Measurements from ENCODE around the gene ATRNL1.

The ATRNL1 gene

GRCh38 chr10:115947104-115947503 is 853.9 kb downstream of the ATRNL1 start:
- Histone ChIP-seq H3K9ac (ENCODE audit: low read length) (peak overlapping the region; percentile 51), H3K4me1 (ENCODE audit: control insufficient read depth, insufficient read depth, low read length) (peaks cover 10% of the 10 kb centered on the region), H3K9me3 (ENCODE audit: control insufficient read depth, insufficient read depth, low read depth, low read length) (no peaks in the 10 kb centered on the region), H3K4me3 (ENCODE audit: low read depth, low read length) (no peak overlapping the region), H3K36me3 (ENCODE audit: control insufficient read depth, insufficient read depth, low read length) (no peaks in the 10 kb centered on the region), H3K27me3 (ENCODE audit: control insufficient read depth, insufficient read depth, low read length) (no peaks in the 10 kb centered on the region), H3K27ac (ENCODE audit: low read depth, low read length) (peak overlapping the region; percentile 64)

DNA sequence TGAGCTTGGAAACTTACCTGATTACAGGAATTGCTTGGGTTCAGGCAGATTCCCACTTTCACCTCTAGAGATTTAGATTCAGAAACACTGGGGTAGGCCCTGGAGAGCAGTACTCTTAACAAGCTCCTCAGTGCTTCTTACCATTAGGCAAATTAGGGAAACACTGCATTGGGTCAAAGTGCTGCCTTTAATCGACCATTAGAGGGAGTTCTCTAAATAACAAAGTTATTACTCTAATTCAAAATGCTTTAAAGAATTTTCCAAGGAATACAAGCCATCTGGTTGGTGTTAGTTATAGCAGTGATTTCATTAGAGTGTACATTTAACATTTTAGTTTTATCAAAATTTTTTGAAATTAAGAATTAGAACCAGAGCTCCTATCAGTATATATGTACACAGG is 855.3 kb downstream of the ATRNL1 start:
- Histone ChIP-seq H3K4me1 (ENCODE audit: control insufficient read depth, insufficient read depth, low read length) (peaks cover 16% of the 10 kb centered on the region), H3K9ac (ENCODE audit: low read length) (no peak overlapping the region), H3K9me3 (ENCODE audit: control insufficient read depth, insufficient read depth, low read depth, low read length) (no peaks in the 10 kb centered on the region), H3K36me3 (ENCODE audit: control insufficient read depth, insufficient read depth, low read length) (no peaks in the 10 kb centered on the region), H3K27me3 (ENCODE audit: control insufficient read depth, insufficient read depth, low read length) (no peaks in the 10 kb centered on the region), H3K27ac (ENCODE audit: low read depth, low read length) (no peak overlapping the region), H3K4me3 (ENCODE audit: low read depth, low read length) (no peak overlapping the region)

DNA sequence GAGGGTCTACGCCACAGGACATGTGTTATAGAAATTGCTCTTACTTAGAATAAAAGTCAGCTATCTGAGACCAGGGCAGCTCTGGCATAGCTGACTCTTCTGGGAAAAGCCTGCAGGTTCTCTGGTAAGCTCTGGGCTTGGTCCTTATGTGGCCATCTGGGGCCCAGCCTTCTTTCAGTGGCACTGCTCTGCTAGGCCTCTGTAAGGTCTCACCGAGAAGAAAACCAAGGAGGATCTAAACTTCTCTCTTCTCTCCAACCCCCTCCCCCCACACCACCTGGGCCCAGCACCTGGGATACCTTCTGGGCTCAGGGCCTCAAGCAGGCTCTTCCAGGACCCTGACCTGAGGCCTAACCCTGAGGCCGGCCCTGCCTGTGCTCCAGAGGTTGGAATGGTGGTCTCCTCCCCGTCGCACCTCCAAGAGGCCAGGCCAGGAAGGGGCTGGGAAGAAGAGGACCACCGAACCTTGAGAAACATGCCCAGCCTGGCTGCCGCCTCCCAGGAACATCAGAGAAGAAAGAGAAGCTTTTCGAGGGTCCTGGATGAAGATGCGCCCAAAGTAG is 856.2 kb downstream of the ATRNL1 start:
- Histone ChIP-seq H3K9me3 (ENCODE audit: control insufficient read depth, insufficient read depth, low read depth, low read length) (no peaks in the 10 kb centered on the region), H3K27me3 (ENCODE audit: control insufficient read depth, insufficient read depth, low read length) (no peaks in the 10 kb centered on the region), H3K36me3 (ENCODE audit: control insufficient read depth, insufficient read depth, low read length) (no peaks in the 10 kb centered on the region), H3K27ac (ENCODE audit: low read depth, low read length) (no peak overlapping the region), H3K4me3 (ENCODE audit: low read depth, low read length) (no peak overlapping the region), H3K9ac (ENCODE audit: low read length) (no peak overlapping the region), H3K4me1 (ENCODE audit: control insufficient read depth, insufficient read depth, low read length) (peaks cover 18% of the 10 kb centered on the region)

DNA sequence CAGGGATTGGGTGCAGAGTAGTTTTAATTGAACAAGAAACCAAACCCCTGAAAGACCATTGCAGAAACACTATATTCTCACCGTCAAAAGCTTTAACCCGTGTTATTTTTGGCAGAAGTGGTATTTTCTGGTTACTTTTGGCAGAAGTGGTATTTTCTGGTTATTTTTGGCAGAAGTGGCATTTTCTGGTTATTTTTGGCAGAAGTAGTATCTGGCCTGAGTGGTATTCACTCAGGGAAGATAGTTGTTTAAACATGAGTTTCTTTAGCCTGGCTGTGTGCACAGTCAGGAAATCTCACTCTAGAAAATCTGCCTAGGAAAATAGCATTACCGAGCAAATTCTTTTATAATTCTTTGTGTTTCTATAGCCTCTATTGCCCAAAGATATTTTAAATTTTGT is 857.2 kb downstream of the ATRNL1 start:
- Histone ChIP-seq H3K36me3 (ENCODE audit: control insufficient read depth, insufficient read depth, low read length) (no peaks in the 10 kb centered on the region), H3K9me3 (ENCODE audit: control insufficient read depth, insufficient read depth, low read depth, low read length) (no peaks in the 10 kb centered on the region), H3K4me1 (ENCODE audit: control insufficient read depth, insufficient read depth, low read length) (peaks cover 18% of the 10 kb centered on the region), H3K9ac (ENCODE audit: low read length) (no peak overlapping the region), H3K27me3 (ENCODE audit: control insufficient read depth, insufficient read depth, low read length) (no peaks in the 10 kb centered on the region), H3K4me3 (ENCODE audit: low read depth, low read length) (no peak overlapping the region), H3K27ac (ENCODE audit: low read depth, low read length) (no peak overlapping the region)

DNA sequence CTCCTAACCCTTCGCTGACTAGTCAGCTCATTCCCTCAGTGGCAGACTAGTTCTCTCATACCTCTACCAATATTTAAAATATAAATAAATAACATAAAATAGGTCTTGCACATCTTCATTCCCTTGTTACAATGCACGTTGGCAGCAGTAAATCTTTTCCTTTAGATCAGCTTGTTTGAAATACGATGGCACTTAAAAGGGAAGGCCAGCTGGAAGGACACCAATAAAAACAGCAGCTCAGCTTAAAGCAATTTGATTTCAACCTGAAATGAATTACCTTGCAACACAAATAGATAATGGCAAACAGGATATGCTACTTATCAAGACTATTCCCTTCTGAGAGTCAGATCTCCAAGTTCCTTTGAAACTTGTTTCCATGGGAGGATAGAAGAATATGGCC is 858.1 kb downstream of the ATRNL1 start:
- no peak overlapping the region for H3K27ac ChIP-seq (ENCODE audit: low read depth, low read length)
- H3K4me3 ChIP-seq (ENCODE audit: low read depth, low read length), result no peak overlapping the region
- H3K9me3 ChIP-seq (ENCODE audit: control insufficient read depth, insufficient read depth, low read depth, low read length), result no peaks in the 10 kb centered on the region
- no peaks in the 10 kb centered on the region for H3K27me3 ChIP-seq (ENCODE audit: control insufficient read depth, insufficient read depth, low read length)
- no peak overlapping the region for H3K9ac ChIP-seq (ENCODE audit: low read length)
- no peaks in the 10 kb centered on the region for H3K36me3 ChIP-seq (ENCODE audit: control insufficient read depth, insufficient read depth, low read length)
- H3K4me1 ChIP-seq (ENCODE audit: control insufficient read depth, insufficient read depth, low read length), result peaks cover 18% of the 10 kb centered on the region

GRCh38 chr10:115953281-115953680 is 860.1 kb downstream of the ATRNL1 start:
- peaks cover 13% of the 10 kb centered on the region for H3K4me1 ChIP-seq (ENCODE audit: control insufficient read depth, insufficient read depth, low read length)
- H3K36me3 ChIP-seq (ENCODE audit: control insufficient read depth, insufficient read depth, low read length), result no peaks in the 10 kb centered on the region
- no peak overlapping the region for H3K27ac ChIP-seq (ENCODE audit: low read depth, low read length)
- no peak overlapping the region for H3K4me3 ChIP-seq (ENCODE audit: low read depth, low read length)
- no peaks in the 10 kb centered on the region for H3K27me3 ChIP-seq (ENCODE audit: control insufficient read depth, insufficient read depth, low read length)
- no peak overlapping the region for H3K9ac ChIP-seq (ENCODE audit: low read length)
- no peaks in the 10 kb centered on the region for H3K9me3 ChIP-seq (ENCODE audit: control insufficient read depth, insufficient read depth, low read depth, low read length)

DNA sequence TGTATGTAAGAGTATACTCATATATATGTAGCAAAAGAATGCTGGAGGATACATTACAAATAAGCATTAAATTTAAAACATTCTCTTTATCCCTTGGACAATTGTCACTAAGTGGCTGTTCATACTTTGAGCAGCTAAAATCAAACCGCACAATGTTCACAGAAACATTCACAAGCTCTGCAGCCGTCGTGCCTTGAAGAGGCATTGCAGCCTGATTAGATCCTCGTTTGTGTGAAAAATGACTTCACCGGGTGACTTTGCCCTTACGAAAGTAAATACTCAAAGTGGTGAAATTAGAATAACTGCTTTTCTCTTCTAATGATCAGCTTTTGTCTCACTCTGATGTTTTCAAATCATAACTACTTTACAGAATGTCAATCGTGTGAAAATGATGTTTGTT is 860.8 kb downstream of the ATRNL1 start:
- Histone ChIP-seq H3K36me3 (ENCODE audit: control insufficient read depth, insufficient read depth, low read length) (no peaks in the 10 kb centered on the region), H3K27me3 (ENCODE audit: control insufficient read depth, insufficient read depth, low read length) (no peaks in the 10 kb centered on the region), H3K27ac (ENCODE audit: low read depth, low read length) (no peak overlapping the region), H3K9me3 (ENCODE audit: control insufficient read depth, insufficient read depth, low read depth, low read length) (no peaks in the 10 kb centered on the region), H3K4me1 (ENCODE audit: control insufficient read depth, insufficient read depth, low read length) (peaks cover 15% of the 10 kb centered on the region), H3K4me3 (ENCODE audit: low read depth, low read length) (no peak overlapping the region), H3K9ac (ENCODE audit: low read length) (no peak overlapping the region)

DNA sequence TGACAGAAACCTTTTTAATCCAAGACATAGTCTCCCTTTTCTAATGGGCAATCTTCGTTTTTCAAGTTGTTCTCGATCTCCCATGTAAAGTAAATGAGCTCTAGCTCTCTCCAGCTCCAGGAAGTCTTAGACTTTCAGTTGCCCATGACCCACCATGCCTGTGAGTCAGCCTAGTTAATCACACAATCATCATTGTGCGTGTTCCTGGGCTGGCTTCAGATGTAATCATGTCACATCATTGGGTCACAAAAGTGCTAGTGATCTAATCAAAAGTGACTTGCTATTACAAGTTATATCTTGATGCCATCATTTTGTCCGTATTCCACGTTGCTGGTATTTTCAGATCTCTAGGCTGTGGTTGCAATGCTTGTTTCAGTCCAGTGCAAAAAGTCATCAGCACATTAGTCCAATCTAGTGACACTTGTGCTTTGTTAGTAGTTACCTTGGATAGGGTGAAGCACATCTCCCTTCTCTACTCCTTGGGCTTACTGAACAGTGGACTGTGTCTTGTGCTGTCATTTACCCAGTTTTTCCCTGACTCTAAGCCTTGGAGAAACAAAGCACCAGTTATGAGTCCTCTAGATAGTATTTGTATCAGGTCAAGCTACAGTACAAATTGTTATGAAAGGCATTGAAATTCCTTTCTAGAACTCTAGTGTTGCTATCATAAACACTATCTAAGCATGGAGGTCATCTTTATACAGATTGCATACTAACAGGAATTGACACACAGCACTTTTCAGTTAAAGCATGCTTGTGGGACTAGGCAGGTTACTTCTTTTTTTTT is 863.3 kb downstream of the ATRNL1 start:
- Histone ChIP-seq H3K4me1 (ENCODE audit: control insufficient read depth, insufficient read depth, low read length) (peaks cover 15% of the 10 kb centered on the region), H3K9ac (ENCODE audit: low read length) (no peak overlapping the region), H3K27ac (ENCODE audit: low read depth, low read length) (no peak overlapping the region), H3K27me3 (ENCODE audit: control insufficient read depth, insufficient read depth, low read length) (no peaks in the 10 kb centered on the region), H3K9me3 (ENCODE audit: control insufficient read depth, insufficient read depth, low read depth, low read length) (no peaks in the 10 kb centered on the region), H3K4me3 (ENCODE audit: low read depth, low read length) (no peak overlapping the region), H3K36me3 (ENCODE audit: control insufficient read depth, insufficient read depth, low read length) (no peaks in the 10 kb centered on the region)

GRCh38 chr10:115957012-115957399 is 863.8 kb downstream of the ATRNL1 start:
- no peaks in the 10 kb centered on the region for H3K27me3 ChIP-seq (ENCODE audit: control insufficient read depth, insufficient read depth, low read length)
- H3K27ac ChIP-seq (ENCODE audit: low read depth, low read length), result no peak overlapping the region
- H3K4me3 ChIP-seq (ENCODE audit: low read depth, low read length), result no peak overlapping the region
- no peaks in the 10 kb centered on the region for H3K36me3 ChIP-seq (ENCODE audit: control insufficient read depth, insufficient read depth, low read length)
- peaks cover 15% of the 10 kb centered on the region for H3K4me1 ChIP-seq (ENCODE audit: control insufficient read depth, insufficient read depth, low read length)
- H3K9ac ChIP-seq (ENCODE audit: low read length), result no peak overlapping the region
- no peaks in the 10 kb centered on the region for H3K9me3 ChIP-seq (ENCODE audit: control insufficient read depth, insufficient read depth, low read depth, low read length)

- H3K9me3 ChIP-seq (ENCODE audit: control insufficient read depth, insufficient read depth, low read depth, low read length), result no peaks in the 10 kb centered on the region
- H3K27me3 ChIP-seq (ENCODE audit: control insufficient read depth, insufficient read depth, low read length), result no peaks in the 10 kb centered on the region
- no peaks in the 10 kb centered on the region for H3K36me3 ChIP-seq (ENCODE audit: control insufficient read depth, insufficient read depth, low read length)
- no peak overlapping the region for H3K9ac ChIP-seq (ENCODE audit: low read length)
- no peak overlapping the region for H3K4me3 ChIP-seq (ENCODE audit: low read depth, low read length)
- H3K4me1 ChIP-seq (ENCODE audit: control insufficient read depth, insufficient read depth, low read length), result peaks cover 15% of the 10 kb centered on the region
- no peak overlapping the region for H3K27ac ChIP-seq (ENCODE audit: low read depth, low read length)
These were observed 864.7 kb downstream of the ATRNL1 start for GRCh38 chr10:115957786-115958442.

- Histone ChIP-seq H3K27me3 (ENCODE audit: control insufficient read depth, insufficient read depth, low read length) (no peaks in the 10 kb centered on the region), H3K4me1 (ENCODE audit: control insufficient read depth, insufficient read depth, low read length) (peaks cover 9% of the 10 kb centered on the region; the same call in 1 of the 2 replicates), H3K9ac (ENCODE audit: low read length) (no peak overlapping the region), H3K27ac (ENCODE audit: low read depth, low read length) (no peak overlapping the region), H3K36me3 (ENCODE audit: control insufficient read depth, insufficient read depth, low read length) (no peaks in the 10 kb centered on the region), H3K4me3 (ENCODE audit: low read depth, low read length) (no peak overlapping the region), H3K9me3 (ENCODE audit: control insufficient read depth, insufficient read depth, low read depth, low read length) (no peaks in the 10 kb centered on the region)
These were observed 870.7 kb downstream of the ATRNL1 start for GRCh38 chr10:115963848-115964247.
